Measurements from ENCODE around the gene CYP1A2. TPM values are rescaled to one million over a fixed set of nuclear protein-coding genes. Genes with fewer than 3 reads are reported as not detected.

CYP1A2 gene
- total and polyA plus RNA-seq, 2 of the 13 experiments (the other 11 are each of a cell fraction or from before 2014, with no cell fraction given) = 0.07 TPM; not detected in 1

DNA sequence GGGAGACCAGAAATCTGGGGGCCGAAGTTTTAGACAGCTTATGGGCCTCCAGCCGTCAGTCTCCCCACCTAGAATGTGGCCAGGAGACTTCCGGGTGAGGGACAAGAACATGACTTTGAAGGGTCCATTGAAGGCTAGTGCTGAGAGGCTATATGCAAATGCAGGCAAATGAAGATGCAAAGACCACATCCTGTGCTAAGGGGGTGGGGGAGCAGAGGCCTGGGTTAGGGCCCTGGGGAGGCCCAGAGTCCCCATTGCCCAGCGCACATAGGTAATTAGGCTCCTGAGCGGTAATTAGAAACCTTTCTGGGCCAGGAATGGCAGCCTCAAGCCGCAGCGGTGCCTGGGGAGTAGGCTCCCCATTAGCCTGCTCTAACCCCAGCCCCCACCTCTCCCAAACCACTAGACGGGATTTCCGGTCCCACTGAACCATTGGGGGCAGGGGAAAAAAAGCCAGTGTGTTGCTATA lies 40.1 kb downstream of the CYP1A2 start:
- FAIRE-seq (no peak), DNase-seq (ENCODE audit: low spot score) (no peak), ATAC-seq (no peak)
- Histone ChIP-seq H3K27ac (ENCODE audit: extremely low read length, insufficient read depth, low read length) (no peak overlapping the region), H3K79me2 (ENCODE audit: insufficient read depth, low read length) (peaks cover 55% of the 10 kb centered on the region), H3K9me3 (ENCODE audit: low read length) (no peaks in the 10 kb centered on the region), H3K36me3 (replicated peaks in 1 of 2; ENCODE audit: control insufficient read depth in 1 of 2, insufficient read depth in 2 of 2, low read length in 2 of 2) (peaks cover 8 to 28% of the 10 kb centered on the region in 2 experiments; a peak in 4 of 5 replicates), H3K4me2 (ENCODE audit: low read depth, low read length) (no peak overlapping the region), H2AFZ (ENCODE audit: low read length) (no peak overlapping the region), H3K27me3 (ENCODE audit: control insufficient read depth in 1 of 2, insufficient read depth in 2 of 2, low read length in 2 of 2) (no peaks in the 10 kb centered on the region), H3K4me1 (ENCODE audit: insufficient read depth, low read length) (peaks cover 41% of the 10 kb centered on the region), H3K4me3 (replicated peaks in 1 of 3; ENCODE audit: insufficient read depth in 1 of 3, low read depth in 2 of 3, low read length in 3 of 3) (no peak overlapping the region), H4K20me1 (ENCODE audit: insufficient read depth, low read length) (peaks cover 30% of the 10 kb centered on the region), H3K9ac (ENCODE audit: insufficient read depth, low read depth, low read length) (no peak overlapping the region)
- in situ Hi-C loops (cut with HindIII; ENCODE audit: extremely low pct_ligation_motif_present, low pct_unique_long_range_greater_than_20kb) = loop anchor here (10.0 kb wide), 1 partner anchor 244 kb away; the partner anchor contains the start of gene ARID3B
- intact Hi-C loops (cut with micrococcal nuclease; ENCODE audit: unreplicated experiment) = no loop called here
- POLR2A ChIA-PET = interaction anchor here (1.1 to 1.7 kb wide), 2 partner anchors 9 to 12 kb away, joined by 3 read pairs; no protein-coding TSS in a partner anchor
- 88% methylated on average over 4 of the region's 9 CpGs for WGBS (ENCODE audit: low lambda C conversion rate)
- no TSS peak for BruUV-seq (replicated peaks)
- CTCF ChIA-PET (ENCODE audit: low intra/inter-chr PET ratio, low total read pairs) = interaction anchor here (1.6 kb wide), 1 partner anchor 15 kb away, joined by 3 read pairs; no protein-coding TSS in a partner anchor
- no peak for TF ChIP-seq NRL (CRISPR knock-in tag; IDR thresholded peaks at IDR 0.05; ENCODE audit: borderline replicate concordance)
- TF ChIP-seq ZFX (CRISPR knock-in tag; IDR thresholded peaks at IDR 0.05; ENCODE audit: low read depth) = no peak
- no peak for TF ChIP-seq NBN (conservative IDR thresholded peaks at IDR 0.05)
- no peak for TF ChIP-seq NFE2 (CRISPR knock-in tag; IDR thresholded peaks at IDR 0.05)
- TF ChIP-seq, protein P1, sequence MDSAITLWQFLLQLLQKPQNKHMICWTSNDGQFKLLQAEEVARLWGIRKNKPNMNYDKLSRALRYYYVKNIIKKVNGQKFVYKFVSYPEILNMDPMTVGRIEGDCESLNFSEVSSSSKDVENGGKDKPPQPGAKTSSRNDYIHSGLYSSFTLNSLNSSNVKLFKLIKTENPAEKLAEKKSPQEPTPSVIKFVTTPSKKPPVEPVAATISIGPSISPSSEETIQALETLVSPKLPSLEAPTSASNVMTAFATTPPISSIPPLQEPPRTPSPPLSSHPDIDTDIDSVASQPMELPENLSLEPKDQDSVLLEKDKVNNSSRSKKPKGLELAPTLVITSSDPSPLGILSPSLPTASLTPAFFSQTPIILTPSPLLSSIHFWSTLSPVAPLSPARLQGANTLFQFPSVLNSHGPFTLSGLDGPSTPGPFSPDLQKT (CRISPR knock-in tag; IDR thresholded peaks at IDR 0.05; ENCODE audit: borderline replicate concordance) = no peak
- TF ChIP-seq, protein P2, sequence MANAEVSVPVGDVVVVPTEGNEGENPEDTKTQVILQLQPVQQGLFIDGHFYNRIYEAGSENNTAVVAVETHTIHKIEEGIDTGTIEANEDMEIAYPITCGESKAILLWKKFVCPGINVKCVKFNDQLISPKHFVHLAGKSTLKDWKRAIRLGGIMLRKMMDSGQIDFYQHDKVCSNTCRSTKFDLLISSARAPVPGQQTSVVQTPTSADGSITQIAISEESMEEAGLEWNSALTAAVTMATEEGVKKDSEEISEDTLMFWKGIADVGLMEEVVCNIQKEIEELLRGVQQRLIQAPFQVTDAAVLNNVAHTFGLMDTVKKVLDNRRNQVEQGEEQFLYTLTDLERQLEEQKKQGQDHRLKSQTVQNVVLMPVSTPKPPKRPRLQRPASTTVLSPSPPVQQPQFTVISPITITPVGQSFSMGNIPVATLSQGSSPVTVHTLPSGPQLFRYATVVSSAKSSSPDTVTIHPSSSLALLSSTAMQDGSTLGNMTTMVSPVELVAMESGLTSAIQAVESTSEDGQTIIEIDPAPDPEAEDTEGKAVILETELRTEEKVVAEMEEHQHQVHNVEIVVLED (CRISPR knock-in tag; IDR thresholded peaks at IDR 0.05; ENCODE audit: borderline replicate concordance) = no peak
- TF ChIP-seq, protein P3, sequence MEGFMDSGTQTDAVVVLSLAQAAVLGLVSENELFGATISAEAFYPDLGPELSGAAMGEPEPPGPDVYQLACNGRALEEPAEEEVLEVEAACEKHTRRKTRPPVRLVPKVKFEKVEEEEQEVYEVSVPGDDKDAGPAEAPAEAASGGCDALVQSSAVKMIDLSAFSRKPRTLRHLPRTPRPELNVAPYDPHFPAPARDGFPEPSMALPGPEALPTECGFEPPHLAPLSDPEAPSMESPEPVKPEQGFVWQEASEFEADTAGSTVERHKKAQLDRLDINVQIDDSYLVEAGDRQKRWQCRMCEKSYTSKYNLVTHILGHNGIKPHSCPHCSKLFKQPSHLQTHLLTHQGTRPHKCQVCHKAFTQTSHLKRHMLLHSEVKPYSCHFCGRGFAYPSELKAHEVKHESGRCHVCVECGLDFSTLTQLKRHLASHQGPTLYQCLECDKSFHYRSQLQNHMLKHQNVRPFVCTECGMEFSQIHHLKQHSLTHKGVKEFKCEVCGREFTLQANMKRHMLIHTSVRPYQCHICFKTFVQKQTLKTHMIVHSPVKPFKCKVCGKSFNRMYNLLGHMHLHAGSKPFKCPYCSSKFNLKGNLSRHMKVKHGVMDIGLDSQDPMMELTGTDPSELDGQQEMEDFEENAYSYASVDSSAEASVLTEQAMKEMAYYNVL (CRISPR knock-in tag; IDR thresholded peaks at IDR 0.05; ENCODE audit: borderline replicate concordance) = no peak
- TF ChIP-seq, protein P4, sequence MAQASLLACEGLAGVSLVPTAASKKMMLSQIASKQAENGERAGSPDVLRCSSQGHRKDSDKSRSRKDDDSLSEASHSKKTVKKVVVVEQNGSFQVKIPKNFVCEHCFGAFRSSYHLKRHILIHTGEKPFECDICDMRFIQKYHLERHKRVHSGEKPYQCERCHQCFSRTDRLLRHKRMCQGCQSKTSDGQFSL (CRISPR knock-in tag; IDR thresholded peaks at IDR 0.05) = no peak
- TF ChIP-seq, protein P5, sequence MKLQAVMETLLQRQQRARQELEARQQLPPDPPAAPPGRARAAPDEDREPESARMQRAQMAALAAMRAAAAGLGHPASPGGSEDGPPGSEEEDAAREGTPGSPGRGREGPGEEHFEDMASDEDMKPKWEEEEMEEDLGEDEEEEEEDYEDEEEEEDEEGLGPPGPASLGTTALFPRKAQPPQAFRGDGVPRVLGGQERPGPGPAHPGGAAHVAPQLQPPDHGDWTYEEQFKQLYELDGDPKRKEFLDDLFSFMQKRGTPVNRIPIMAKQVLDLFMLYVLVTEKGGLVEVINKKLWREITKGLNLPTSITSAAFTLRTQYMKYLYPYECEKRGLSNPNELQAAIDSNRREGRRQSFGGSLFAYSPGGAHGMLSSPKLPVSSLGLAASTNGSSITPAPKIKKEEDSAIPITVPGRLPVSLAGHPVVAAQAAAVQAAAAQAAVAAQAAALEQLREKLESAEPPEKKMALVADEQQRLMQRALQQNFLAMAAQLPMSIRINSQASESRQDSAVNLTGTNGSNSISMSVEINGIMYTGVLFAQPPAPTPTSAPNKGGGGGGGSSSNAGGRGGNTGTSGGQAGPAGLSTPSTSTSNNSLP (IDR thresholded peaks at IDR 0.05; ENCODE audit: low read depth, low read length) = no peak
- TF ChIP-seq ZBTB20 (CRISPR knock-in tag; IDR thresholded peaks at IDR 0.05; ENCODE audit: borderline replicate concordance, low read depth) = no peak
- no peak for TF ChIP-seq PRPF4 (IDR thresholded peaks at IDR 0.05; ENCODE audit: low read depth, low read length, poor library complexity, severe bottlenecking)
- no peak for TF ChIP-seq NR3C1 (CRISPR knock-in tag; IDR thresholded peaks at IDR 0.05)
- TF ChIP-seq FOSL1 (CRISPR knock-in tag; IDR thresholded peaks at IDR 0.05; ENCODE audit: borderline replicate concordance) = no peak
- TF ChIP-seq SALL2 (CRISPR knock-in tag; IDR thresholded peaks at IDR 0.05) = no peak
- TF ChIP-seq, protein P6, sequence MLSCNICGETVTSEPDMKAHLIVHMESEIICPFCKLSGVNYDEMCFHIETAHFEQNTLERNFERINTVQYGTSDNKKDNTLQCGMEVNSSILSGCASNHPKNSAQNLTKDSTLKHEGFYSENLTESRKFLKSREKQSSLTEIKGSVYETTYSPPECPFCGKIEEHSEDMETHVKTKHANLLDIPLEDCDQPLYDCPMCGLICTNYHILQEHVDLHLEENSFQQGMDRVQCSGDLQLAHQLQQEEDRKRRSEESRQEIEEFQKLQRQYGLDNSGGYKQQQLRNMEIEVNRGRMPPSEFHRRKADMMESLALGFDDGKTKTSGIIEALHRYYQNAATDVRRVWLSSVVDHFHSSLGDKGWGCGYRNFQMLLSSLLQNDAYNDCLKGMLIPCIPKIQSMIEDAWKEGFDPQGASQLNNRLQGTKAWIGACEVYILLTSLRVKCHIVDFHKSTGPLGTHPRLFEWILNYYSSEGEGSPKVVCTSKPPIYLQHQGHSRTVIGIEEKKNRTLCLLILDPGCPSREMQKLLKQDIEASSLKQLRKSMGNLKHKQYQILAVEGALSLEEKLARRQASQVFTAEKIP (CRISPR knock-in tag; IDR thresholded peaks at IDR 0.05; ENCODE audit: borderline replicate concordance) = no peak
